22Rv1 (cell line): ENCODE measurements around the gene PCBP2.

Experiments used
- H3K27ac ChIP-seq: fragments of 450-650 bp; 2 replicates; pipeline ENCODE4 v1.5.1; 2017
- ZFX ChIP-seq: fragments of 450-650 bp; IDR thresholded peaks from 2 replicates; pipeline ENCODE4 v1.6.1; 2017; ENCODE audit warnings: antibody characterized with exemption, borderline replicate concordance
- TF ChIP-seq, protein P1 (sequence below): fragments of 450-650 bp; IDR thresholded peaks from 2 replicates; pipeline ENCODE4 v1.5.1; 2017; ENCODE audit warnings: mild to moderate bottlenecking

The PCBP2 gene

DNA sequence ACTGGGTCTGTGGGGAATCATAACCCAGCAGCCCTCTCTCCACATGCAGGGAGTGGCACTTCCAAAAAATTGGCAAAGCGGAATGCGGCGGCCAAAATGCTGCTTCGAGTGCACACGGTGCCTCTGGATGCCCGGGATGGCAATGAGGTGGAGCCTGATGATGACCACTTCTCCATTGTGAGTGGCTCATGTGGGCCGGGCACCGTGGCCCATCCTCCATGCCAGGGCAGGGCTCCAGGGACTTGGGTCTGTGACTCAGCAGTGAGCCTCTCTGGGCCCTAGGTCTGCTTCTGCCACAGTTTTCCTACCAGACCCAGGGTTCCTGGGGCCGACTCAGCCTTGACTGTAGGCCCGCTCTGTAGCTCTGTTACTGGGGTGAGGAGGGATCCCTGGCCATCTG, 53.2 kb downstream of the PCBP2 start:
- TF ChIP-seq ZFX = no peak
- TF ChIP-seq, protein P1, sequence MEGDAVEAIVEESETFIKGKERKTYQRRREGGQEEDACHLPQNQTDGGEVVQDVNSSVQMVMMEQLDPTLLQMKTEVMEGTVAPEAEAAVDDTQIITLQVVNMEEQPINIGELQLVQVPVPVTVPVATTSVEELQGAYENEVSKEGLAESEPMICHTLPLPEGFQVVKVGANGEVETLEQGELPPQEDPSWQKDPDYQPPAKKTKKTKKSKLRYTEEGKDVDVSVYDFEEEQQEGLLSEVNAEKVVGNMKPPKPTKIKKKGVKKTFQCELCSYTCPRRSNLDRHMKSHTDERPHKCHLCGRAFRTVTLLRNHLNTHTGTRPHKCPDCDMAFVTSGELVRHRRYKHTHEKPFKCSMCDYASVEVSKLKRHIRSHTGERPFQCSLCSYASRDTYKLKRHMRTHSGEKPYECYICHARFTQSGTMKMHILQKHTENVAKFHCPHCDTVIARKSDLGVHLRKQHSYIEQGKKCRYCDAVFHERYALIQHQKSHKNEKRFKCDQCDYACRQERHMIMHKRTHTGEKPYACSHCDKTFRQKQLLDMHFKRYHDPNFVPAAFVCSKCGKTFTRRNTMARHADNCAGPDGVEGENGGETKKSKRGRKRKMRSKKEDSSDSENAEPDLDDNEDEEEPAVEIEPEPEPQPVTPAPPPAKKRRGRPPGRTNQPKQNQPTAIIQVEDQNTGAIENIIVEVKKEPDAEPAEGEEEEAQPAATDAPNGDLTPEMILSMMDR = no peak
- no peak overlapping the region for H3K27ac ChIP-seq

DNA sequence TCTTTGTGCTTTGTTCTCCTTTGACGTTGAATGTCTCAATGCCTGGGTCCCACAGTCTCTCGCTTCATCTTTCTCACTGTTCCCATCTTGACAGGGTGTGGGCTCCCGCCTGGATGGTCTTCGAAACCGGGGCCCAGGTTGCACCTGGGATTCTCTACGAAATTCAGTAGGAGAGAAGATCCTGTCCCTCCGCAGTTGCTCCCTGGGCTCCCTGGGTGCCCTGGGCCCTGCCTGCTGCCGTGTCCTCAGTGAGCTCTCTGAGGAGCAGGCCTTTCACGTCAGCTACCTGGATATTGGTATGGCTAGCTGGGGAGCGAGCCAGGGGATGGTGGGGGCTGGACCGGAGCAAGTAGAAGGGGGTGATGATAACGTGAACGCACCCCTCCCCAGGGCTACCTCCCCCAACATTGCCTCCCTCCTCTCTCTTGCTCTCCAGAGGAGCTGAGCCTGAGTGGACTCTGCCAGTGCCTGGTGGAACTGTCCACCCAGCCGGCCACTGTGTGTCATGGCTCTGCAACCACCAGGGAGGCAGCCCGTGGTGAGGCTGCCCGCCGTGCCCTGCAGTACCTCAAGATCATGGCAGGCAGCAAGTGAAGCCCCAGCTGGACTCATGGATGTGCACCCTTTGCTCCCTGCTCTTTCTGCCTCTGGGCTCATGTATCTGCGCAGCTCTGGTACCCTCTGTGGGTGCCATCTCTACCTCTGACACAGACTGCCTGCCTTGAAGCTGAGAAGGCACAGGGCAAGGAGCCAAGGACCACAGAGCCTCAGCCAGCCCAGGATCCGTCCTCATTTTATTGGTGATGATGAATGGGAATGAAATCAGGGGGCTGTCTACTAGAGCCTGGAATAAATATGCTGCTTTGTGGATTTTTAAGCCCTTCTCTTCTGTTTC, 53.9 kb downstream of the PCBP2 start:
- no peak for TF ChIP-seq ZFX
- H3K27ac ChIP-seq = no peak overlapping the region

DNA sequence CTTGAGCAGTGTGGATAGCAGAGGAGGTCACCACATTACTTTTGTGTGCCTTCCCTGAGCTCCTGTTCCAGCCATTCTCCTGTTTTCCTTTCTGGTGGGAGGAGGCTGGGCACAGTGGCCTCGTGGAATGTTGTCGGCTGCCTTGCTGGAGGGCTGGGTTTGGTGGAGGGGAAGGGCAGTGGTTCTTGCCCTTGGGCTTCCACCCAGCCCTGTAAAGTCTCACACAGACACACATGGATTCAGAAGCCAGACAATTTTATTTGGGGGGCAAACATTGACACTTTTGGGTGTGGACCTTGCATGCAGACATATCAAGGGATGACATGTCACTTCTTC, 54.5 kb downstream of the PCBP2 start:
- peak overlapping the region; percentile 22; the same call in 1 of the 2 replicates for H3K27ac ChIP-seq
- TF ChIP-seq, protein P1 = no peak
- no peak for TF ChIP-seq ZFX

DNA sequence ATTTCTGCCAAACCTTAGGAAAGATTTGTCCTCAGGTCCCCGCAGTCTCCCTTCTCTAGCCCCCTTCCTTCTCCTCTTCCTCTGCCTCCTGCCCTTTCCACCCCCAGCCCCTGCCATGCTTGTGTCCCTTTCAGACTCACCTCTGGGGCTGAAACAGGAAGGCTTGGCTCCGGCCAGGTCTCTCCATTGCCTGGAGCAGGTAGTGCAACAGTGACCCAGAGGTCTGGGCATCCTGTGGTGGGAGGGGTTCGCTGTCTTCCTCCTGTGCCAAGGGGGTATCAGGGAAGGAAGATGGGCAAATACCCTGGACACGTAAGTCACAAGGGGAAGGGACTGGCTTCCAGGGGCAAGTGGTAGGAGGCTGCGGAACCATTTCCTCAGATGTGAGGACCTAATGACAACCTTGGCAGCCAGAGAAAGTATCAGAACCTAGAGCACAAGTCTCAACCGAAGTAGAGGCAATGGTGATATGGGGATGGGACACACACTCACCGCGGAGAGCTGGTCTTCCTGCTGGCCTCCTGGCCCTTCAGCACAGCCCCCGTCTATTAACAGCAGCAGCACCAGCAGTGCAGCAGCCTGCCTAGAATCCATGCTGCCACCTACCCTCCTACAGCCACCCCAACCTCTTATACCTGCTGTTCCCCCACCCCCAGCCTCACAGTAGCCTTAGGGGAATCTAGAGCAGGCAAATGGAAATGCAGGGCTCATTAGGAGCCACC, 55.1 kb downstream of the PCBP2 start, which contains the start of gene NPFF:
NPFF (minus strand) TSS at position 604 of the 722 bp plus-strand sequence; CDS start at position 594, 10 bp downstream.
- H3K27ac ChIP-seq = peak within 1 kb of the TSS; percentile 29
- TF ChIP-seq, protein P1 = no peak
- no peak for TF ChIP-seq ZFX

DNA sequence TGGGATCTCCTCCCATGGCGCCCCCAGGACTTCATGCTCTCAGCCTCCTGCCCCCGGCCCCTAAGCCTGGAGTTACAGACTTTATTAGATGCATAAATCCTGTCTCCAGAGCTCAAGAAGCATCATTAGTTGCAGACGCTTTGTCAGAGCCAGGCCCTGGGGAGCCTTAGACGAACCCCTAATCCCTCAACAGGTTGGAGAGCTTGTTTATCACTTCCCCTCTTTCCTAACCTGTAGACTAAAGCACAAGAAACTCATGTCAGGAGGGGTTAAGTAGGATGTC, 55.6 kb downstream of the PCBP2 start:
- peak overlapping the region; percentile 22; the same call in 1 of the 2 replicates for H3K27ac ChIP-seq
- TF ChIP-seq, protein P1 = no peak
- TF ChIP-seq ZFX = no peak

DNA sequence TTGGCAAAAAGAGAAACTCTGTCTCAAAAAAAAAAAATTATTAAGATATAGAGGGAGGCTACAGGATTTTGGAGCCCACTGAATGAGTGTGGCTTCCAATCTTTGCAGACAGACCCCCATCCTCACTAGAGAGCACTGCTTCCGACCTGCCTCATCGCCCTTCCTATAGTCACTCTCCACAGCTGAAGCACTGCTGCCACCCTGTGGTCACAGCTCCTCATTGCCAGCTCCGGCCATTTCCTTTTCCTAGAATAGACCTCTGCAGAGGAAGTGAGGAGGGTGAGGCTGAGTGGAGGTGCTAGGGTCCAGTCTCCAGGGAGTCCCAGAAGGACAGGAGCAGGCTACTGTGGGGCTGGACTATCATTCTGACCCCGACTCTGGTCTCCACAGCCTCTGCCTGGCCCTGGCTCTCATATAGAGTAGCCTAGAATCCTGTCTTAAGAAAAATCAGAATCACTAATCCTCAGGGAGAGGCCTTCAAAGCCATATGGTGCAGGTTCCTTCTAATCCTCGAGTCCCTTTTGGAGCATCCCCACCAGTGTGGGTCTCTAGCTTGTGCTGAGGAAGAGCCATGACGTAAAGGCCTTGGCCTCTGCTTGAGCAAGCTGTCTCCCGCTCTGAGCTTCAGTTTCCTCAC, 56.8 kb downstream of the PCBP2 start:
- peak overlapping the region; percentile 29; the same call in 1 of the 2 replicates for H3K27ac ChIP-seq
- TF ChIP-seq, protein P1 = peak; percentile 99
- no peak for TF ChIP-seq ZFX

DNA sequence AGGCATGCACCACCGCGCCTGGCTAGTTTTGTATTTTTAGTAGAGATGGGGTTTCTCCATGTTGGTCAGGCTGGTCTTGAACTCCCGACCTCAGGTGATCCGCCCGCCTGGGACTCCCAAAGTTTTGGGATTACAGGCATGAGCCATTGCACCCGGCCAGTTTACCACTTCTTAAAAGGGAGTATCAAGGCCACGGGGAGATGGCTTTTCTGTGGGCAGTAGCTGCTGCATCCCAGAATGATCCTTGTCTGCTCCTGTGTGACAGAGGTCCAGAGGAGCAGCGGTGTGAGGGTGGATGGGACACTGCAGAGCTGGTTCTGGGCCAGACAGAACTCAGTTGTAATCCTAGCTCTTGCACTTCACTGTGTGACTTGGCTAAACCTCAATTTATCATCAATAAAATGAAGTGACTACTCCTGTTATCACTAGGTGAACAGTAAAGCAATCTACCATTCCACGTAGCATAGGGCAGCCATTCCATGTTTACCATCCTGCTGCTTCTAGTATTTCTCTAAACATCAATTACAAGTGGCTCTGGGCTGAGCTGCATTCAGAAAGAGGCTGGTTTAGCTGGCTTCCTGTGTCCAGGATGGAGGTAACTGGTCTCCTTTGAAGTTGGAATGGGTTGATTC, 58.4 kb downstream of the PCBP2 start:
- no peak overlapping the region for H3K27ac ChIP-seq
- TF ChIP-seq, protein P1 = no peak
- TF ChIP-seq ZFX = no peak
